ENCODE measurements around the gene RASSF3. TPM values are rescaled to one million over a fixed set of nuclear protein-coding genes. Genes with fewer than 3 reads are reported as not detected.
A peak's percentile ranks its signal among the peaks of the same experiment; 100 is the strongest.
"Not testable (repeated sequence)": the region's sequence is repeated elsewhere in the genome, so short reads cannot be mapped to it uniquely, and the experiment has no call there.

Gene RASSF3
- total RNA-seq, 1 donor from 2014 or later: 123 TPM

- intact Hi-C loops (cut with DNase I): no loop called here
- ATAC-seq (no peak), DNase-seq (ENCODE audit: missing footprints) (no peak)
Observed at GRCh38 chr12:64587447-64587846, 22.8 kb upstream of the RASSF3 start.

GRCh38 chr12:64590183-64590582, 20.1 kb upstream of the RASSF3 start:
- intact Hi-C loops (cut with DNase I): no loop called here
- no peak for ATAC-seq
- DNase-seq (ENCODE audit: missing footprints): no peak

- no peak for DNase-seq (ENCODE audit: missing footprints)
- ATAC-seq: peak; percentile 72
- intact Hi-C loops (cut with DNase I): no loop called here
Observed at GRCh38 chr12:64595863-64596793, 14.2 kb upstream of the RASSF3 start.

GRCh38 chr12:64598831-64599230, 11.5 kb upstream of the RASSF3 start:
- intact Hi-C loops (cut with DNase I): no loop called here
- DNase-seq (ENCODE audit: missing footprints) (no peak), ATAC-seq (no peak)

GRCh38 chr12:64600164-64600561, 10.1 kb upstream of the RASSF3 start:
- no peak for ATAC-seq
- no peak for DNase-seq (ENCODE audit: missing footprints)
- intact Hi-C loops (cut with DNase I): no loop called here

- no peak for ATAC-seq
- intact Hi-C loops (cut with DNase I): no loop called here
Observed at GRCh38 chr12:64603183-64603841, 7.0 kb upstream of the RASSF3 start.

GRCh38 chr12:64608901-64609535, 1.3 kb upstream of the RASSF3 start:
- ATAC-seq (no peak), DNase-seq (ENCODE audit: missing footprints) (no peak)
- intact Hi-C loops (cut with DNase I): loop anchor here (5.0 kb wide), 1 partner anchor 57 kb away; no protein-coding TSS in a partner anchor

More at GRCh38 chr12:64603183-64603841, 7.0 kb upstream of the RASSF3 start:
- DNase-seq (ENCODE audit: missing footprints): no peak

GRCh38 chr12:64609536-64610078, 688 bp upstream of the RASSF3 start:
- ATAC-seq: no peak
- intact Hi-C loops (cut with DNase I): loop anchor here (2.0 to 5.0 kb wide), 4 partner anchors 42 to 87 kb away; no protein-coding TSS in a partner anchor

GRCh38 chr12:64610660-64611340, 505 bp downstream of the RASSF3 start:
- DNase-seq (ENCODE audit: missing footprints) (peak; percentile 86), ATAC-seq (peak; percentile 81)
- intact Hi-C loops (cut with DNase I): loop anchor here (2.0 to 5.0 kb wide), 3 partner anchors 43 to 86 kb away; no protein-coding TSS in a partner anchor

More at GRCh38 chr12:64609536-64610078, 688 bp upstream of the RASSF3 start:
- no peak for DNase-seq (ENCODE audit: missing footprints)

GRCh38 chr12:64611341-64612284, 1.3 kb downstream of the RASSF3 start:
- intact Hi-C loops (cut with DNase I): loop anchor here (2.0 to 5.0 kb wide), 3 partner anchors 44 to 85 kb away; no protein-coding TSS in a partner anchor
- ATAC-seq (peak; percentile 43), DNase-seq (ENCODE audit: missing footprints) (peak; percentile 74)

GRCh38 chr12:64612843-64613242, 2.5 kb downstream of the RASSF3 start:
- DNase-seq (ENCODE audit: missing footprints): no peak
- no peak for ATAC-seq
- intact Hi-C loops (cut with DNase I): loop anchor here (5.0 kb wide), 1 partner anchor 46 kb away; no protein-coding TSS in a partner anchor

GRCh38 chr12:64613775-64614398, 3.6 kb downstream of the RASSF3 start:
- not testable (repeated sequence) for DNase-seq (ENCODE audit: missing footprints); ATAC-seq
- intact Hi-C loops (cut with DNase I): loop anchor here (5.0 kb wide), 1 partner anchor 47 kb away; no protein-coding TSS in a partner anchor

- DNase-seq (ENCODE audit: missing footprints) (no peak), ATAC-seq (no peak)
- intact Hi-C loops (cut with DNase I): no loop called here
Observed at GRCh38 chr12:64616201-64616600, 5.9 kb downstream of the RASSF3 start.

GRCh38 chr12:64618953-64619590, 8.8 kb downstream of the RASSF3 start:
- DNase-seq (ENCODE audit: missing footprints): no peak
- intact Hi-C loops (cut with DNase I): no loop called here

GRCh38 chr12:64621257-64621942, 11.1 kb downstream of the RASSF3 start:
- no peak for DNase-seq (ENCODE audit: missing footprints)
- ATAC-seq: no peak
- intact Hi-C loops (cut with DNase I): no loop called here

More at GRCh38 chr12:64618953-64619590, 8.8 kb downstream of the RASSF3 start:
- peak; percentile 76 for ATAC-seq

- ATAC-seq: no peak
- intact Hi-C loops (cut with DNase I): no loop called here
- DNase-seq (ENCODE audit: missing footprints): no peak
Observed at GRCh38 chr12:64624035-64624434, 13.7 kb downstream of the RASSF3 start.

Measured in Right ventricle myocardium inferior (tissue), 1 donor.